Measurements from ENCODE around the gene JPH3.
A peak's percentile ranks its signal among the peaks of the same experiment; 100 is the strongest.
"Not testable (repeated sequence)": the region's sequence is repeated elsewhere in the genome, so short reads cannot be mapped to it uniquely, and the experiment has no call there.

Gene JPH3

GRCh38 chr16:87674419-87674818, 72.1 kb downstream of the JPH3 start:
- Mint-ChIP-seq H3K4me1 (no peaks in the 10 kb centered on the region), H3K9me3 (no peaks in the 10 kb centered on the region), H3K4me3 (no peak overlapping the region), H3K27ac (no peak overlapping the region), H3K27me3 (peaks cover 8% of the 10 kb centered on the region), H3K36me3 (no peaks in the 10 kb centered on the region)
- CTCF ChIA-PET, result no interaction called here
- no peak for DNase-seq

DNA sequence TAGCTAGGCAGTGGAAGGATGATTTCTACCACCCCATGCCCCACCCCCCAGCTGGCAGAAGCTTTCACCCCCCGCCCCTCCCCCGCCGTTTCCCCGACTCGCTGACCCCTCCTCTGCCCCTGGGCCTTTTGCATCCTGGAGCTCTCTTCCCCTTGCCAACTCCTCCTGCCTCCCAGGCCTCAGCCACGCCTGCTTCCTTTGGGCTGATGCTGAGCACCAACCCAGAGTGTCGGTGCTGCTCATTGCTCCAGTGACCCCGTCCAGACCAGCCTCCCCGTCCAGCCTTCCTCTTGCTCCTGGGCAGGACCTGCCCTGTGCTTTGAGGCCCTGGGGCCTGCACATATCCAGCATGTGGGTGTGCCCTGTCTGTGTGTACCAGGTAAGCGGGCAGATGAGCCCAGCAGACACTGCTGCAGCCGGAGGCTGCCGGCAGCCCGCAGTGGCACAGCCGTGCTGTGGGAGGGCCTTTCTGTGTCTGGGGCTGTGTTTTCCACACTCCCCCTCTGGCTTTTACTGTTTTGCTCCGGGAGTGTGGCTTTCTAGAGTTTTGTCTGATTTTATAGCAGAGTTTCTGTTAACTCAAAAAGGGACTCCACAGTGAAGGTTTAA, 72.9 kb downstream of the JPH3 start:
- H3K27ac Mint-ChIP-seq, result no peak overlapping the region
- H3K9me3 Mint-ChIP-seq, result no peaks in the 10 kb centered on the region
- DNase-seq, result no peak
- H3K36me3 Mint-ChIP-seq, result no peaks in the 10 kb centered on the region
- no peak overlapping the region for H3K4me3 Mint-ChIP-seq
- peaks cover 8% of the 10 kb centered on the region for H3K27me3 Mint-ChIP-seq
- CTCF ChIA-PET, result no interaction called here
- H3K4me1 Mint-ChIP-seq, result no peaks in the 10 kb centered on the region

DNA sequence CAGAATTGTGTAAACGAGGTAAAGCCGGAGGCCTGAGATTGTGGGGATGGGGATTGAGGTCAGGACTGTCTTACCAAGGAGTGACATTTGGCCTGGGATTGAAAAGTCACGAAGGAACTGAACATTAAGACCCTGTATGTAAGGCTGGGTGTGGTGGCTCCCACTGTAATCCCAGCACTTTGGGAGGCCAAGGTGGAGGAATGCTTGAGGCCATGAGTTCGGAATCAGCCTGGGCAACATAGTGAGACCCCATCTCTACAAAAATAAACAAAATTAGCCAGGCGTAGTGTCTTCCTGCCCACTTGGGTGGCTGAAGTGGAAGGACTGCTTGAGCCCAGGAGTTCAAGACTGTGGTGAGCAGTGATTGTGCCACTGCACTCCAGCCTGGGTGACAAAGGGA, 75.5 kb downstream of the JPH3 start:
- DNase-seq, result no peak
- no peaks in the 10 kb centered on the region for H3K9me3 Mint-ChIP-seq
- H3K4me1 Mint-ChIP-seq, result peaks cover 2% of the 10 kb centered on the region
- no peaks in the 10 kb centered on the region for H3K36me3 Mint-ChIP-seq
- CTCF ChIA-PET, result no interaction called here
- peaks cover 13% of the 10 kb centered on the region for H3K27me3 Mint-ChIP-seq
- H3K27ac Mint-ChIP-seq, result no peak overlapping the region
- no peak overlapping the region for H3K4me3 Mint-ChIP-seq

- no peak overlapping the region for H3K27ac Mint-ChIP-seq
- peaks cover 2% of the 10 kb centered on the region for H3K4me1 Mint-ChIP-seq
- H3K4me3 Mint-ChIP-seq, result no peak overlapping the region
- no peak for DNase-seq
- H3K27me3 Mint-ChIP-seq, result peaks cover 13% of the 10 kb centered on the region
- no peaks in the 10 kb centered on the region for H3K36me3 Mint-ChIP-seq
- CTCF ChIA-PET, result no interaction called here
- no peaks in the 10 kb centered on the region for H3K9me3 Mint-ChIP-seq
Observed at GRCh38 chr16:87678618-87679017, 76.3 kb downstream of the JPH3 start.

- H3K4me3 Mint-ChIP-seq, result no peak overlapping the region
- H3K36me3 Mint-ChIP-seq, result no peaks in the 10 kb centered on the region
- H3K4me1 Mint-ChIP-seq, result peaks cover 2% of the 10 kb centered on the region
- DNase-seq, result no peak
- peaks cover 13% of the 10 kb centered on the region for H3K27me3 Mint-ChIP-seq
- H3K9me3 Mint-ChIP-seq, result no peaks in the 10 kb centered on the region
- H3K27ac Mint-ChIP-seq, result no peak overlapping the region
- CTCF ChIA-PET, result interaction anchor here (1.1 kb wide), 1 partner anchor 44 kb away, joined by 3 read pairs; no protein-coding TSS in a partner anchor
Observed at GRCh38 chr16:87679593-87680271, 77.4 kb downstream of the JPH3 start.

DNA sequence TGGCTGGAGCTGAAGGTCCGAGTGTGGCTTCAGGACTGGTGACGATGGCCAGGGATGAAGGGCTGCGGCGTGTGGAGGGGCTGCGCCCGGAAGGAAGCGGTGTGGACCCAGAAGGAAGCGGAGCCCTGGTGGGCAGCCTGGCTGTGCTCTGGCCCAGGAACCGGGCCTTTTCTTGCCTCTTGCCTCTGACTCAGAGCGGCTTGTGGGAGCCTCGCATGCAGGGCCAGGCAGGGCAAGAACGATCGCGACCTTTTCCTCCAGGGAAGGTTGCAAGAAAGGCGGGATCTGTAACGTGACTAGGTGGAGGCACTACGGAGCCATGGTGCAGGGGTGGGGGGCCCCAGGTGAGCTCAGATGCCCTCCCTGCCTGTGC, 78.0 kb downstream of the JPH3 start:
- Mint-ChIP-seq H3K36me3 (no peaks in the 10 kb centered on the region), H3K27ac (no peak overlapping the region), H3K27me3 (peaks cover 13% of the 10 kb centered on the region), H3K4me3 (no peak overlapping the region), H3K9me3 (no peaks in the 10 kb centered on the region), H3K4me1 (peaks cover 2% of the 10 kb centered on the region)
- no peak for DNase-seq
- CTCF ChIA-PET, result interaction anchor here (1.1 kb wide), 1 partner anchor 44 kb away, joined by 3 read pairs; no protein-coding TSS in a partner anchor

- H3K4me1 Mint-ChIP-seq, H3K27ac Mint-ChIP-seq, DNase-seq, H3K4me3 Mint-ChIP-seq, CTCF ChIA-PET, H3K9me3 Mint-ChIP-seq, H3K36me3 Mint-ChIP-seq: not testable (repeated sequence)
- H3K27me3 Mint-ChIP-seq, result peaks cover 14% of the 10 kb centered on the region
Observed at GRCh38 chr16:87681051-87681602, 78.8 kb downstream of the JPH3 start.

DNA sequence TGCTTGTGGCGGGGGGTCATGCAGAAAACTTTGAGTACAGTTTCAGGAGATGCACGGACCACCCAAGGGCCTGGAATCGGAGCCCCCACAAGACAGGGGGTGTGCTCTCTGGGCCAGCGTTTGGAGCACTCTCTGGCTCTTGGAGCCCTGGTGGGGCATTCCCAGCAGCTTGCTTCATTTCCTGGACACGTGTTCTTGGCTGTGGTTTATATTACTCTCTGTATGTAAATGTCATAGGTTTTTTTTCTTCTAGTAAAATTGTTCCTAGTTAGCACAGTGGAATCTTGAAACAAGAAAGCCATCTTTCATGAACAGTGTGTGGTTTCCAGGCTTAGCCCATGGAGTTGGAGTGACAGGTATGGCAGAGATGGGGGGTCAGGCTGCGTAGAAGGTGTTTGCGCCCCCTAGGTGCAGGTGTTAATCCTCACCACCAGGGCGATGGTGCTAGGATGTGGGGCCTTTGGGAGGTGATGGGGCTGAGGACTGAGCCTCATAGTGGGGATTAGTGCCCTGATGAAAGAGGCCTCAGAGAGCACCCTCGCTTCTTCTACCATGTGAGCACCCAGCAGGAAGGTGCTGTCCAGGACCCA, 79.8 kb downstream of the JPH3 start:
- H3K27ac Mint-ChIP-seq, result no peak overlapping the region
- peaks cover 21% of the 10 kb centered on the region for H3K27me3 Mint-ChIP-seq
- DNase-seq, result peak; percentile 31
- no peaks in the 10 kb centered on the region for H3K9me3 Mint-ChIP-seq
- H3K4me3 Mint-ChIP-seq, result no peak overlapping the region
- CTCF ChIA-PET, result no interaction called here
- peaks cover 2% of the 10 kb centered on the region for H3K4me1 Mint-ChIP-seq
- no peaks in the 10 kb centered on the region for H3K36me3 Mint-ChIP-seq

- no peaks in the 10 kb centered on the region for H3K9me3 Mint-ChIP-seq
- H3K4me3 Mint-ChIP-seq, result no peak overlapping the region
- no peak overlapping the region for H3K27ac Mint-ChIP-seq
- CTCF ChIA-PET, result no interaction called here
- no peaks in the 10 kb centered on the region for H3K36me3 Mint-ChIP-seq
- H3K4me1 Mint-ChIP-seq, result peaks cover 2% of the 10 kb centered on the region
- no peak for DNase-seq
- H3K27me3 Mint-ChIP-seq, result peaks cover 25% of the 10 kb centered on the region
Observed at GRCh38 chr16:87682852-87683399, 80.6 kb downstream of the JPH3 start.

- no peak for DNase-seq
- Mint-ChIP-seq H3K9me3 (no peaks in the 10 kb centered on the region), H3K27ac (no peak overlapping the region), H3K4me3 (no peak overlapping the region), H3K4me1 (peaks cover 2% of the 10 kb centered on the region), H3K27me3 (peaks cover 21% of the 10 kb centered on the region), H3K36me3 (no peaks in the 10 kb centered on the region)
- CTCF ChIA-PET, result no interaction called here
Observed at GRCh38 chr16:87684106-87684677, 81.9 kb downstream of the JPH3 start.

GRCh38 chr16:87684711-87685404, 82.5 kb downstream of the JPH3 start:
- H3K4me1 Mint-ChIP-seq, result peaks cover 2% of the 10 kb centered on the region
- DNase-seq, result no peak
- no peak overlapping the region for H3K27ac Mint-ChIP-seq
- no peak overlapping the region for H3K4me3 Mint-ChIP-seq
- no peaks in the 10 kb centered on the region for H3K36me3 Mint-ChIP-seq
- H3K27me3 Mint-ChIP-seq, result peaks cover 21% of the 10 kb centered on the region
- CTCF ChIA-PET, result no interaction called here
- no peaks in the 10 kb centered on the region for H3K9me3 Mint-ChIP-seq

DNA sequence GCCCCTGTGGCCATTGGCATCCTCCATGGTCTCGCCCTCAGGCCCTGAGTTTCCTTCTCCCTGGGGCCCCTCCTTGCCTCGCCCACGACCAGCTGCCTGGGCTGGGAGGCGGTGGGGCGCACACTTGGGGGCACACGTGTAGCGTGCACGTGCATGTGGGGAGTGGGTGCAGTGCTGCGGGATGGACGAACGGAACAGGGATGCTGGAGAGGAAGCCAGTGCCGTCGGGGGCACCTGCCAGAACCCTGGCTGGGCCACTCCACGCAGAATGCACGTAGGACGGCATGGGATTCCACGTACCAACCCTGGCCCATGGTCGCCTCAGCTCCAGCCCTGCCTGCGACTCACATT, 83.1 kb downstream of the JPH3 start:
- Mint-ChIP-seq H3K36me3 (no peaks in the 10 kb centered on the region), H3K4me3 (no peak overlapping the region), H3K27ac (no peak overlapping the region), H3K4me1 (peaks cover 2% of the 10 kb centered on the region), H3K9me3 (no peaks in the 10 kb centered on the region), H3K27me3 (peaks cover 21% of the 10 kb centered on the region)
- CTCF ChIA-PET, result no interaction called here
- DNase-seq, result no peak

GRCh38 chr16:87685766-87686165, 83.5 kb downstream of the JPH3 start:
- Mint-ChIP-seq H3K27ac (no peak overlapping the region), H3K27me3 (peaks cover 21% of the 10 kb centered on the region), H3K4me1 (peaks cover 2% of the 10 kb centered on the region), H3K36me3 (no peaks in the 10 kb centered on the region), H3K9me3 (no peaks in the 10 kb centered on the region), H3K4me3 (no peak overlapping the region)
- DNase-seq, result no peak
- CTCF ChIA-PET, result no interaction called here

- H3K9me3 Mint-ChIP-seq, result no peaks in the 10 kb centered on the region
- DNase-seq, result no peak
- H3K4me3 Mint-ChIP-seq, result no peak overlapping the region
- H3K27me3 Mint-ChIP-seq, result peaks cover 27% of the 10 kb centered on the region
- CTCF ChIA-PET, result no interaction called here
- no peaks in the 10 kb centered on the region for H3K36me3 Mint-ChIP-seq
- peaks cover 2% of the 10 kb centered on the region for H3K4me1 Mint-ChIP-seq
- H3K27ac Mint-ChIP-seq, result no peak overlapping the region
Observed at GRCh38 chr16:87686697-87687096, 84.4 kb downstream of the JPH3 start.
